MCF 10A (cell line): Measurements from ENCODE around the gene DNAJC27. TPM values are rescaled to one million over a fixed set of nuclear protein-coding genes. Genes with fewer than 3 reads are reported as not detected.

Source experiments
- BruUV-seq: library from RNA; stranded (reverse); fragments of 400-500 nt; replicated peaks from 2 replicates; lab custom pipeline; 2021; lab: Mats Ljungman, UMichigan
- CTCF ChIA-PET: fragments of 300-600 bp; sonication (Branson Sonifier 250); formaldehyde crosslinking; extraction: SDS; loops from one replicate; lab custom pipeline; 2021; ENCODE audit warnings: antibody characterized with exemption, inconsistent platforms; lab: Yijun Ruan, JAX
- POLR2A ChIA-PET: fragments of 300-600, 350-650 bp; sonication (Branson Sonifier 250); formaldehyde crosslinking; extraction: SDS; loops from one replicate; lab custom pipeline; 2020; ENCODE audit warnings: antibody characterized with exemption, inconsistent platforms; lab: Yijun Ruan, JAX
- DNase-seq: peaks from one replicate; pipeline ENCODE4 v3.0.0-alpha.2; 2018; ENCODE audit not compliant: unreplicated experiment
- H3K27ac Mint-ChIP-seq: one replicate; pipeline ENCODE4 v1.8.0; 2022; ENCODE audit warnings: mild to moderate bottlenecking, low read depth, mixed read lengths; ENCODE audit not compliant: unreplicated experiment
- H3K27me3 Mint-ChIP-seq: one replicate; pipeline ENCODE4 v1.8.0; 2022; ENCODE audit warnings: mixed read lengths; ENCODE audit not compliant: insufficient read depth, unreplicated experiment
- H3K36me3 Mint-ChIP-seq: one replicate; pipeline ENCODE4 v1.8.0; 2022; ENCODE audit warnings: mild to moderate bottlenecking, moderate library complexity, mixed read lengths; ENCODE audit not compliant: insufficient read depth, unreplicated experiment
- H3K4me1 Mint-ChIP-seq: one replicate; pipeline ENCODE4 v1.8.0; 2022; ENCODE audit warnings: mixed read lengths; ENCODE audit not compliant: insufficient read depth, unreplicated experiment
- H3K4me3 Mint-ChIP-seq: one replicate; pipeline ENCODE4 v1.8.0; 2022; ENCODE audit warnings: mild to moderate bottlenecking, moderate library complexity, mixed read lengths; ENCODE audit not compliant: unreplicated experiment
- H3K9me3 Mint-ChIP-seq: one replicate; pipeline ENCODE4 v1.8.0; 2022; ENCODE audit warnings: mixed read lengths; ENCODE audit not compliant: unreplicated experiment
- intact Hi-C: fragments of 100-400 bp; cut with micrococcal nuclease; formaldehyde crosslinking; loops from 2 replicates; pipeline ENCODE4 v1.14.1; 2022
- total RNA-seq: library from RNA; stranded (reverse); gene quantifications from 2 replicates; pipeline ENCODE4 v1.2.3, GENCODE V29; 2022
- TF ChIP-seq, protein P1 (sequence below): fragments of 200-600 bp; IDR thresholded peaks from one replicate; pipeline ENCODE4 v1.8.0; 2022; ENCODE audit warnings: antibody characterized with exemption, mild to moderate bottlenecking; ENCODE audit not compliant: unreplicated experiment

DNAJC27 gene
- total RNA-seq, 1 experiment from 2014 or later: 7.1 TPM

DNA sequence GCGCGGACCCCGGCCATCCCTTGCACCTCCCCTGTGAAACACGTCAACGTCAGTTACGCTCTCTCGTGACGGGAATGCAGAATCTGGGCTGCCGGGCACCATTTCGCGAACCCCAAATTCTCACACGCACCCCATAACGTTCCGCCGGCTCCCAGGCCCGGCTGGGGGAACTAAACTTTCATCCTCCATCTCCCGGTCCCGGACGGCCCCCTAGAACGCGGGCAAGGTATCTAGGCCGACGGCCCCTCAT, 544 bp downstream of the DNAJC27 start:
- ChIA-PET CTCF (interaction anchor here (1.0 to 1.2 kb wide), 4 partner anchors 12 to 714 kb away, joined by 3 to 7 read pairs (median 4); no protein-coding TSS in a partner anchor), POLR2A (interaction anchor here (0.7 to 1.4 kb wide), 7 partner anchors 9 to 70 kb away, joined by 3 to 5 read pairs (median 3); partner anchors contain the start of genes ADCY3 and EFR3B)
- Mint-ChIP-seq H3K4me3 (peak overlapping the region; percentile 94), H3K9me3 (no peaks in the 10 kb centered on the region), H3K27ac (peak overlapping the region; percentile 100), H3K27me3 (no peaks in the 10 kb centered on the region), H3K36me3 (peaks cover 24% of the 10 kb centered on the region), H3K4me1 (no peaks in the 10 kb centered on the region)
- intact Hi-C loops: loop anchor here (5.0 kb wide), 1 partner anchor 71 kb away; the partner anchor contains the start of gene EFR3B
- TF ChIP-seq, protein P1, sequence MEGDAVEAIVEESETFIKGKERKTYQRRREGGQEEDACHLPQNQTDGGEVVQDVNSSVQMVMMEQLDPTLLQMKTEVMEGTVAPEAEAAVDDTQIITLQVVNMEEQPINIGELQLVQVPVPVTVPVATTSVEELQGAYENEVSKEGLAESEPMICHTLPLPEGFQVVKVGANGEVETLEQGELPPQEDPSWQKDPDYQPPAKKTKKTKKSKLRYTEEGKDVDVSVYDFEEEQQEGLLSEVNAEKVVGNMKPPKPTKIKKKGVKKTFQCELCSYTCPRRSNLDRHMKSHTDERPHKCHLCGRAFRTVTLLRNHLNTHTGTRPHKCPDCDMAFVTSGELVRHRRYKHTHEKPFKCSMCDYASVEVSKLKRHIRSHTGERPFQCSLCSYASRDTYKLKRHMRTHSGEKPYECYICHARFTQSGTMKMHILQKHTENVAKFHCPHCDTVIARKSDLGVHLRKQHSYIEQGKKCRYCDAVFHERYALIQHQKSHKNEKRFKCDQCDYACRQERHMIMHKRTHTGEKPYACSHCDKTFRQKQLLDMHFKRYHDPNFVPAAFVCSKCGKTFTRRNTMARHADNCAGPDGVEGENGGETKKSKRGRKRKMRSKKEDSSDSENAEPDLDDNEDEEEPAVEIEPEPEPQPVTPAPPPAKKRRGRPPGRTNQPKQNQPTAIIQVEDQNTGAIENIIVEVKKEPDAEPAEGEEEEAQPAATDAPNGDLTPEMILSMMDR: no peak
- TSS peak; percentile 78 for BruUV-seq
- DNase-seq: no peak

DNA sequence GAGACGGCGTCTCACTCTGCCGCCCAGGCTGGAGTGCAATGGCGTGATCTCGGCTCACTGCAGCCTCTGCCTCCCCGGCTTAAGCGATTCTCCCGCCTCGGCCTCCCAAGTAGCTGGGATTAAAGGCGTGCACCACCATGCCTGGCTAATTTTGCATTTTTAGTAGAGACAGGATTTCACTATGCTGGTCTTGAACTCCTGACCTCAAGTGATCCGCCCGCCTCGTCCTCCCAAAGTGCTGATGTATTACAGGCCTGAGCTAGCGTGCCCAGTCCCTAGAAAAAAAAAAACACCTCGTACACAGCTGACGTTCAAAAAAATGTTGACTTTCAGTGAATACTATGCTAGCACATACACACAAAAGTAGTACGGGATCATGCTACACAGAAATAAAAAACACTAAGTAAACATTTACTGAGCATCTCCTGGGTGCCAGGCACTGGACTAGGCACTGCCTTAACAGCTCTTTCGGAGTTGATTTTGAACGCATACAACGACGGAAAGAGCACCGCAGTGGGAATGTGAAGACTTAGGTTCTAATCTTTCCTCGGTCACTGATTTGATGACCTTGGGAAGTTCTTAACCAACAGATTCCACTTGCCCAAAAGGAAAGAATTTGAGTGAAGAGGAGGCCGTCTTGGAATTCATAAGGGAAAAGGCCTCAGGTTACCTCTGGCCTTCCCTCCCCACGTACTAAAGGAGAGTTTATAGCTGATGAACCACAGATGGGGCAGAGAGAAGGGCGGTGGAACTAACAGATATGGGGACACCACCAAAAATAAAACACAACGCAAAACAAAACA, 1.1 kb downstream of the DNAJC27 start:
- BruUV-seq: no TSS peak
- Mint-ChIP-seq H3K27me3 (no peaks in the 10 kb centered on the region), H3K9me3 (no peaks in the 10 kb centered on the region), H3K4me3 (peak overlapping the region; percentile 94), H3K36me3 (peaks cover 30% of the 10 kb centered on the region), H3K4me1 (no peaks in the 10 kb centered on the region), H3K27ac (peak overlapping the region; percentile 100)
- CTCF ChIA-PET: interaction anchor here (0.6 to 1.2 kb wide), 5 partner anchors 11 to 714 kb away, joined by 3 to 7 read pairs (median 3); no protein-coding TSS in a partner anchor
- TF ChIP-seq, protein P1: no peak
- intact Hi-C loops: loop anchor here (5.0 kb wide), 1 partner anchor 72 kb away; the partner anchor contains the start of gene EFR3B
- POLR2A ChIA-PET: interaction anchor here (0.7 to 1.4 kb wide), 11 partner anchors 8 to 178 kb away, joined by 3 to 5 read pairs (median 3); partner anchors contain the start of genes ADCY3 and EFR3B
- peak; percentile 42 for DNase-seq

DNA sequence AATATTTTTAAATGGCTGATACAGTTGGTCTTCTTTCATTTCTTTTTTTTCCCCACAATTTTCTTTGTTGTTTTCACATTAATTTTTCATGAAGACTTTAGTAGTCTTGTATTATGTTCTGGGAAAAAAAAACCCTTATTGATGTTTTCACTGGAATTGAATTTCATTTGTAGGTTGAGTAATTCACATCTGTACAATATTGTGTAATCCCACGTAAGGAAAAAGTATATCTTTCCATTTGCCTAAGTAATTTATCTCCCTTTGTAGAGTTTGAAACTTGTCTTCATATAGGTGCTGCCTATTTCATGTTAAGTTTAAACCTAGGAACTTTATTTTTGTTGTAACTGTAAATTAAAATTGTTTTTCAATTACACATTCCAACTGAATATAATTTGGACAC, 2.0 kb downstream of the DNAJC27 start:
- BruUV-seq: no TSS peak
- Mint-ChIP-seq H3K9me3 (no peaks in the 10 kb centered on the region), H3K27ac (no peak overlapping the region), H3K4me3 (no peak overlapping the region), H3K36me3 (peaks cover 36% of the 10 kb centered on the region), H3K27me3 (no peaks in the 10 kb centered on the region), H3K4me1 (no peaks in the 10 kb centered on the region)
- intact Hi-C loops: loop anchor here (5.0 kb wide), 1 partner anchor 73 kb away; the partner anchor contains the start of gene EFR3B
- TF ChIP-seq, protein P1: no peak
- CTCF ChIA-PET: interaction anchor here (0.6 kb wide), 1 partner anchor 523 kb away, joined by 3 read pairs; no protein-coding TSS in a partner anchor
- DNase-seq: peak; percentile 11
- POLR2A ChIA-PET: interaction anchor here (1.4 kb wide), 1 partner anchor 9 kb away, joined by 5 read pairs; no protein-coding TSS in a partner anchor

DNA sequence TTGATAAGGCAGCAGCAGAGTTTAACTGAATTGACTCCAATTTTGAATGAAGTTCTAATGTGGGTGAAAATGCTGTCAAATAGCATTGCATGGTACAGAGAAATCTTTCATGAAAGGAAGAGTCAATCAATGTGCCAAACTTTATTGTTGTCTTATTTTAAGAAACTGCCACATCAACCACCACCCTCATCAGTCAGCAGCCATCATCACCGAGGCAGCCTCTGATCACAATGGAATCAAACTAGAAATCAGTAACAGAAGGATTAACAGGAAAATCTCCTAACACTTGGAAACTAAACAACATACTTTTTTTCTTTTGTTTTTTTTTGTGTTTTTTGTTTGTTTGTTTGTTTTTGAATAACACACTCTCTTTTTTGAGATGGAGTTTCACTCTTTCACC, 9.9 kb downstream of the DNAJC27 start:
- Mint-ChIP-seq H3K9me3 (no peaks in the 10 kb centered on the region), H3K27ac (no peak overlapping the region), H3K27me3 (no peaks in the 10 kb centered on the region), H3K4me1 (peaks cover 8% of the 10 kb centered on the region), H3K36me3 (peaks cover 80% of the 10 kb centered on the region), H3K4me3 (no peak overlapping the region)
- intact Hi-C loops: no loop called here
- no peak for DNase-seq
- ChIA-PET POLR2A (interaction anchor here (1.0 to 1.6 kb wide), 2 partner anchors 9 kb away, joined by 3 to 5 read pairs; no protein-coding TSS in a partner anchor), CTCF (interaction anchor here (1.1 kb wide), 1 partner anchor 18 kb away, joined by 3 read pairs; no protein-coding TSS in a partner anchor)
- BruUV-seq: no TSS peak
- TF ChIP-seq, protein P1: no peak
